C4-2B (cell line): Measurements from ENCODE around the gene C1orf232.

Experiments used
- ZFX ChIP-seq: fragments of 450-650 bp; IDR thresholded peaks from 2 replicates; pipeline ENCODE4 v1.6.1; 2017
- TF ChIP-seq, protein P1 (sequence below): fragments of 450-650 bp; conservative IDR thresholded peaks from 2 replicates; pipeline ENCODE4 v1.5.1; 2017; ENCODE audit warnings: mild to moderate bottlenecking

DNA sequence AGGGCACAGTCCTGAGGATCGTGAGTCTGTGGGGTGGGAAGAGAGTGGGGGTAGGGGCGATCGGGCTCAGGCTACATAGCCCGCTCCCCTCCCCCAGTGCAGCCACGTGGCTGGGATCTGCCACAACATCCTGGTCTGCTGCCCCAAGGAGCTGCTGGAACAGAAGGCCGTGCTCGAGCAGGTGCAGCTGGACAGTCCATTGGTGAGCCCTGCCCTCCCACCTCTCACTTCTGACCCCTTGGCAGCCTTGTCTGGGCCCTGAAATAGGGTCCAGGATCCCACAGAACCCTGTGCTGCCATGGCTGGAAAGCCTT, 13.6 kb upstream of the C1orf232 start:
- TF ChIP-seq, protein P1, sequence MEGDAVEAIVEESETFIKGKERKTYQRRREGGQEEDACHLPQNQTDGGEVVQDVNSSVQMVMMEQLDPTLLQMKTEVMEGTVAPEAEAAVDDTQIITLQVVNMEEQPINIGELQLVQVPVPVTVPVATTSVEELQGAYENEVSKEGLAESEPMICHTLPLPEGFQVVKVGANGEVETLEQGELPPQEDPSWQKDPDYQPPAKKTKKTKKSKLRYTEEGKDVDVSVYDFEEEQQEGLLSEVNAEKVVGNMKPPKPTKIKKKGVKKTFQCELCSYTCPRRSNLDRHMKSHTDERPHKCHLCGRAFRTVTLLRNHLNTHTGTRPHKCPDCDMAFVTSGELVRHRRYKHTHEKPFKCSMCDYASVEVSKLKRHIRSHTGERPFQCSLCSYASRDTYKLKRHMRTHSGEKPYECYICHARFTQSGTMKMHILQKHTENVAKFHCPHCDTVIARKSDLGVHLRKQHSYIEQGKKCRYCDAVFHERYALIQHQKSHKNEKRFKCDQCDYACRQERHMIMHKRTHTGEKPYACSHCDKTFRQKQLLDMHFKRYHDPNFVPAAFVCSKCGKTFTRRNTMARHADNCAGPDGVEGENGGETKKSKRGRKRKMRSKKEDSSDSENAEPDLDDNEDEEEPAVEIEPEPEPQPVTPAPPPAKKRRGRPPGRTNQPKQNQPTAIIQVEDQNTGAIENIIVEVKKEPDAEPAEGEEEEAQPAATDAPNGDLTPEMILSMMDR = no peak
- no peak for TF ChIP-seq ZFX
